Measurements from ENCODE around the gene NGF.

DNA sequence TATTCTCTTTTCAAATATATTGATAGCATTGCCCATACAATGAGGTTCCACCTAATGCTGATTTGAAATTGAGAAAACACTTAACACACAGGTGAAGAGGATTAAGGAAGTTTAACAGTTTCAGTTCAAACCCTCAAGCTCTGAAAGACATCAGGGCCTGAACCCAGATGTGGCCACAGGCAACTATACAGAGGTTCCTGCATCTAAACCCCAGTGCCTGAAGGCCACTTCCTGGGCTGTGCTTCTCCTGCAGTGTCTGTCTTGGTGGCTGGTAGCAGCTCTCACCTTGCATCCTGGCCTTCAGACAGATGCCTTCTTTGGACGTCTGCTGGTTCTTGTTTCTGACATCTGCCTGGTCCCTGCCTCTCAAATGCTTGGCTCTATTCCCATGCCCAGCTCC, 25.1 kb upstream of the NGF start:
- no peak for TF ChIP-seq CTCF (conservative IDR thresholded peaks at IDR 0.05; ENCODE audit: low read depth, low read length)
- no peak for TF ChIP-seq EZH2 (IDR thresholded peaks at IDR 0.05; ENCODE audit: borderline replicate concordance, low read depth, low read length, poor library complexity, severe bottlenecking)

Data from A673 (cell line).